GM18907 (cell line): Measurements from ENCODE around the gene HELZ.

Source experiments
- ATAC-seq: cut with Tn5 transposase; IDR thresholded peaks from one replicate; pipeline ENCODE4 v1.9.1; 2021; ENCODE audit warnings: mild to moderate bottlenecking, moderate library complexity; ENCODE audit not compliant: unreplicated experiment

Gene HELZ

DNA sequence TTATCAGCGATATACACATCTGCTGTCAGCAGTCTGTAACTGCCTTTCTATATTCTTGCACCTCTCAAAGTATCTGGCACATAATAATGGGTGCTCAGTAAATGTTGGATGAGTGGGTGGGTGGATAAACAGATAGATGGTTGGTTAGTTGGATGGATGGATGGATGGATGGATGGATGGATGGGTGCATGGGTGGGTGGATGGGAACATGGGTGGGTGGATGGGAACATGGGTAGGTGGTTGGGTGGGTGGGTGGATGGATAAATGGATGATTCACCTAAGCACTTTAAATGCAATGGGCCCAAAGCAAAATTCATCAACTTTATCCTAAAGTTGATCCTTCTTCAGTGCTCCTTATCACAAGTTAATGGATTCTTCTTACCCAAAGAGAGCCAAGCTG lies 48.6 kb downstream of the HELZ start:
- no peak for ATAC-seq

DNA sequence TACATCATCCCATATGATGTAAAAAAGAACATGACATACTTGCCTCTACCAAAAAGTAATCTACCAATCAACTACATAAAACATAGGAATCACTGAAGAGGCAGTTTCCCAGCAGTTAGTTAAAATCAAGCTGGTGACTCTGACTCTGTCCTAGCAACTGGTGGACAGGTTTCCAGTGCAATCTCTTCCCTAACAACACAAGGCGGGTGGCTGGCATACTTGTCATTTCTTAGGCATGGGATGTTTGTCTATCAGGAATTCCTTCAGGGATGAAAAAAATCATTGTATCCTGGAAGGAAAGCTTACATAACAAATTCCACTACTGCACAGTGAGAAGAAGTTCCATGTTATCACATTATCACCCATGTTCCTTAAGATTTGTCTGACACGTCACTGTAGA lies 50.9 kb downstream of the HELZ start:
- no peak for ATAC-seq

DNA sequence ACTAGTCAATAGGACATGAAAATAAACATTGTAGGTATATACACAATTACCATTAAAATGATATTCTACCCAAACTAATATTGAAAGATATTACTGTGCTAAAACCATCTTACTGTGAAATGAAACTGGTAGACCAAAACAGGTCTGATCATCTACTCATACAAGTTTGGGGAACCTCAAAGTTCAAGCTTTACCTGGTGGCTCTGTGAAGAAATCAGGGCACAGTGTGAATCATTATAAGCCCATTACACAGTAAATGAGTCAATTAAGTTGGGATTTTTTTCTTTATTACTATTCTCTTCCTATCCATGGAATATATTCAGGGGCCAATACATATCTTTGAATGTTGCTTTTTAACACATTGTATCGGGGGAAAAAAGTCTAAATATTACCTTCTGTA lies 57.1 kb downstream of the HELZ start:
- ATAC-seq = no peak

DNA sequence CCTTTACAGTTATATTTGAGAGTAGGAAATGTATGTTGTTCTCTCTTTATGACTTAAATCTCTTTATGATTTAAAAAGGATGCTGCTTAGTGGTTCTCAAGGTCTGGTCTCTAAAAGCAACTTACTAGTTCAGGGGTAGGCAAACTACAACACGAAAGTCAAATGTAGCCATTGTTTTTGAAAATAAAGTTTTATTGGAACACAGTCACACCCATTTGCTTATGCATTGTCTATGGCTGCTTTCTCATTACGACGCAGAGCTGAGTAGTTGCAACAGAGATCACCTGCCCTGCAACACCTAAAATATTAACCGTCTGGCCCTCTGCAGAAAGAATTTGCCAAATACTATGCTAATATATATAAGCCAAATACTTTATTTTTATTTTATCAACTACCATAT lies 58.2 kb downstream of the HELZ start:
- no peak for ATAC-seq

DNA sequence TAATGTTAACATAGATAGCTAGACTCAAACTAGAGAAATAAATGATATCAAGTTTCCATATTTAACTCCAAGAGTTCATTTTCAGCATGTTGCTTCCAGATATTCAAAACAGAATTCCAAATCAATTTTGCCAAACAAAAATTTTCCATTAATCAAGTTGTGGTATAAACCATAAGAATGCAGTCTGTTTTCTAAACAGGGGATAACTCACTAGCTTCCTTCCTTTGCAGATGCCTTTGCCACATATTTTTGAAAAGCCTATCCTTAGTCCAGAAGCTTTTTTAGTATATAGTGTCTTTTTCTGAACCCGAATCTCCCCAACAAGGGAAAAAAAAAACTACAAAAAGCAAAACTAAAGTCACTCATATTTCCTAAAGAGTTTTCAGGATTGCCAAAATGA lies 61.5 kb downstream of the HELZ start:
- no peak for ATAC-seq

DNA sequence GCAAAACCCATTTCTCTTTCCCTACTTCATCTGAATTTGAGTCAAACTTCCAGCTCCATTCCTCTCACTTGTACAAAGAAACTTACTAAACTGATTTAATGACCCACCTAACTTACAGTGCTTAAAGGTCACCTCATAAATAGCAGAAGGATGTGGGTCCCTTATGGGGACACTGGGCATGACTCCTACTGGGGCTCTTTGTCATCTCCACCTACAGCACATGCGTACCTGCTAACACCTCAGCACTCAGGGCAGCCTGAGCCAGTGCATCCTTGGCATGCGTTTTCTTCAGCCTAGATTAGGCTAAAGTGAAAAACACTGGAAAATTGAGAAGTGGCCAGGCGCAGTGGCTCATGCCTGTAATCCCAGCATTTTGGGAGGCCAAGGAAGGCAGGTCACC lies 63.2 kb downstream of the HELZ start:
- no peak for ATAC-seq

DNA sequence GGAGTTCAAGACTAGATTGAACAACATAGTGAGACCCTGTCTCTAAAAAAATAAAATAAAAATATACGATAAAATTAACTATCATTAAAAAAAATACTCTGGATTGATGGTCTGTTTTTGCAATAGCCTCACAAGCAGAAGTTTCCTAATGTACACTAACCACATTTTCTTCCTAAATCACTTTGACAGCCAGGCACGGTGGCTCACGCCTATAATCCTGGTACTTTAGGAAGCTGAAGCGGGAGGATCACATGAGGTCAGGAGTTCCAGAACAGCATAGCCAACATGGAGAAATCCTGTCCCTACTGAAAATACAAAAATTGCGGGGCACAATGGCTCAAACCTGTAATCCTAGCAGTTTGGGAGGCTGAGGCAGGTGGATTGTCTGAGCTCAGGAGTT lies 64.7 kb downstream of the HELZ start:
- ATAC-seq = no peak

DNA sequence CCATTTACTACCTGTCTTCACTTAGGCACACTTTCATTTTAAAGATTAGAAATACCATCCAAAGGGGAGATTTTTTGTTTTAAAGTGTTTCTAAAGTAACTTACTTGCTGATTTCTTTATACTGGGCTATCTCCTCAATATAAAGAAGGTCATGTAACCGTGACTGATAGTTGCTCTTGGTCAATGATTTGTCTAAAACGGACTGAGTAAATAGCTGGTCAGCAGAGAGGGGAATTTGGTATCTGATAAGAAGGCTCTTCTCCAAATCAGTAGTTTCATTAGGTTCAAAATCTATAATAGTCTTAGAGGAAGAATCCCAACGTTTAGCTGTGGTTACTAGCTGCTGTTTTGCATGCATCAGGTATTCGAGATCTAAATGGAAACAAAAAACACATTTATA lies 66.4 kb downstream of the HELZ start:
- no peak for ATAC-seq

DNA sequence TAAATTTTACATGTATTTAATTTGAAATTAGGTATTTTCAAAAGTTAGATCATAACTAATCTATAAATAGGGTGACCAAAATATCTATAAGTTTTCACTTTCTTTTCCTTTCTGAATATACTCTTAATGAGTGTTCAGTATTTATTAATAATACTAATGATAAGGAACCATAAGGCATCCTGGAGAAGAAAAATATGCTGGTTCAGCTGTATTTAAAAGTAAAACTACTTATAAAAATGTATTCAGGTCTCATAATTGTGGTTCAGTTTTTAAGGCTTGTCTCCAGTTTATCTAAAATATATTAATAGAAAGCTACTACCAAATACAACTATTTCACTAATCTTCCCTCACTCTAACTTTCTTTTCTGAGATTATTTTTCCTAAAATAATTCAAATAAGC lies 67.3 kb downstream of the HELZ start:
- no peak for ATAC-seq

DNA sequence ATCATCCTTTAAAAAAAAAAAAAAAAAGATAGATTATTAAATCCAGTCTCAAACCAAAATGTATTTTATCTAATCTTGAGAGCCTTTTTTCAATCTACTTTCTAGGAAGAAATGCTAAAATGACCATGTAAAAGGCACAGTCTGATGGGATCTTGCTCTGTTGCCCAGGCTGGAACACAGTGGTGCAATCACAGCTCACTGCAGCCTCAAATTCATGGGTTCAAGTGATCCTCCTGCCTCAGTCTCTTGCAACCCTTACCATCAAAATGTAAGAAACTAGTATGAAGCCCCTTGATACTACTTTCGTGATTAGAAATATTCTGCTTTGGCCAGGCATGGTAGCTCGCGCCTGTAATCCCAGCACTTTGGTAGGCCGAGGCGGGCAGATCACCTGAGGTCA lies 70.8 kb downstream of the HELZ start:
- no peak for ATAC-seq

DNA sequence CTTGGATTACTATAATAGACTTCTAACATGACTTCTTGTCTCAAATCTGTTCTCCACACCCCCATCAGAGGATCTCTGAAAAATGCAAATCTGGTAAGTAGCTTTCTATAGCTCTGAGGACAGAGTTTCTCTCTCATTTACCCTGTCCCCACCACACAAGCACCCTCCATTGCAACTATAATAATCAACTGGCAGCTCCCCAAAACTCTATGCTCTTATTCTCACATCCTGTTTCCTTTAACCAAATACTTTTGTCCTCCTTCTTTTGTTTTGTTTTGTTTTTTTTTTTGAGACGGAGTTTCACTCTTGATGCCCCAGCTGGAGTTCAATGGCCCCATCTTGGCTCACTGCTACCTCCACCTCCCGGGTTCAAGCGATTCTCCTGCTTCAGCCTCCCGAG lies 73.4 kb downstream of the HELZ start:
- peak; percentile 89 for ATAC-seq

DNA sequence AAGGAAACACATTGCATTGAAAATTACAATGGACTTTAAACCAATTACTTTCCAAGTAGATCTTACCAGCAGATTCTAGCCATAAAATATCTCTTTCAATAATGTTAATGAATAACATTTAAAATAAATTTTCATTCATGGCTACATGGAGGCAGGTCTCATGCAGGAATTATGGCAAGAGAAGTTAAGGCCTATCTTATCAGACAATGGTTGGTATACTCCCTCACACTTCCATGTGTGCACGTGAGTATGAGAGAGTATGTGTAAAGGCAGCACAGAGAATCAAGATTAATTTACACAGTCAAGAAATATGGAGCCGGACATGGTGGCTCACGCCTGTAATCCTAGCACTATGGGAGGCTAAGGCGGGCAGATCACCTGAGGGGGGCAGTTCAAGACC lies 76.5 kb downstream of the HELZ start:
- no peak for ATAC-seq

DNA sequence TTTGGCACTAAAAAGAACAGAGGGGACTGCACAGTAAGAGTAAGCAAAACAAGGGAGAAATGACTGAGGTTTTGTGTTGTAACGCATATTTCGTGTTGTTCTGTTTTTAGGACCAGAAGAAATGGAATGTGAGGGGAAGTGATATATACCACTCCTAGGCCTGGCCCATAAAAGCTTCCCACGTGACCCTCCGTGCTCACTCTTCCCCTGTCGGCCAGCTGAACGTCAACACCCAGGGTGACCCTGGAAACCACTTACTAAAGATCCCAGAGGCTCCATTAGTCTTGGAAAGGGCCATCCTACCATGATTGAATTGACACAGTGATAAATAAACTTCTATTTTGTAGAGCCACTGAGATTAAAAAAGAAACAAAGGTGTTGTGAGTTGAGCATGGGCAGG lies 79.8 kb downstream of the HELZ start:
- ATAC-seq = no peak

DNA sequence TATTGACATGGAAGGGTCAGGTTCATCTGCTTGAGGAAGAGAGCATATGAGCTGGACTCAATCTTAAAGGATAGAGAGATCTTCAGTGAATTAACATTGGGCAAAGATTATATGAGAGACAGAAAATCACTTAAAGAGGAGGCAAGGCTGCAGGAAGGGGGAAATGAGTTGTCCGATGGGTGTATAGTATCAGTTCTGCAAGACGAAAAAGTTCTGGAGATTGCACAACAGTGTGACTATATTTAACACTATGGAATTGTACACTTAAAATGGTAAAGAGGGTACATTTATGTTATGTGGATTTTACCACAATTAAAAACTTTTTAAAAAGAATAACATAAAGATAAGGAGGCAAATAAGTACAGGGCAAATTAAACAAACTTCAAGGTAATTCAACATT lies 80.7 kb downstream of the HELZ start:
- no peak for ATAC-seq

DNA sequence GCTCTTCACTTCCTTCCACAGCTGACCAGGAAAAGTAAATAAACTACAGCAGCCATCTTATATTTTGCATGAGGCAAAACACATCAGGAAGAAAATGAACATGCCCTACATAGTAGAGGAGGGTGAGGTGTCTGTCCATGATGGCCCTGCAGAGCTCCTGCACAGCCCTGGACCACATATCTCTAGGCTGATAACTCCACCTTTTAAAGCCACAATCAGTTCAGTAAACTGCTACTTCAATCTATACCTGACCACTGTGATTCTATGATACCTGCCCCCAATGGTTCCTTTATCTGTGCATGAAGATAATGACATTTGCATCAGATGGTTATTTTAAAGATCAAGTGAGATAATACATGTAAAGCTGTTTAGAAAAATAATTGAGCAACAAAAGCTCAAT lies 82.2 kb downstream of the HELZ start:
- ATAC-seq = no peak

DNA sequence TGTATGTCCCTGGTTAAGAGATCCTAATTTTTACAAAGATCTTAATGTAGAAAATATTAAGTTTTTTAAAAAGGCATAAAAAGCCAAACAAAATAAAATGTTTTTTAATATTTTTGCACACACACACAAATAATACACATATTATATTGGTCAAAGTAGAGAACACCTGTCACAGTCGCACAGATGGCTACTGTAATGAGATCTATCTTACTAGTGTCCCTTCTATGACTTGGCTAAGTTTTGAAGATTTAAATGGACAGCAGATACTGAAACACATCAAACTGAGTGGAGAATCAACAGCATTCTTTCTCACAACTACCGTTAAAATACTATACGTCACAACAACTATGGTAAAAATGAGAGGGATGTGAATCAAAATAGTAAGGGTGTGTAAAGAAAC lies 83.4 kb downstream of the HELZ start:
- ATAC-seq = no peak

DNA sequence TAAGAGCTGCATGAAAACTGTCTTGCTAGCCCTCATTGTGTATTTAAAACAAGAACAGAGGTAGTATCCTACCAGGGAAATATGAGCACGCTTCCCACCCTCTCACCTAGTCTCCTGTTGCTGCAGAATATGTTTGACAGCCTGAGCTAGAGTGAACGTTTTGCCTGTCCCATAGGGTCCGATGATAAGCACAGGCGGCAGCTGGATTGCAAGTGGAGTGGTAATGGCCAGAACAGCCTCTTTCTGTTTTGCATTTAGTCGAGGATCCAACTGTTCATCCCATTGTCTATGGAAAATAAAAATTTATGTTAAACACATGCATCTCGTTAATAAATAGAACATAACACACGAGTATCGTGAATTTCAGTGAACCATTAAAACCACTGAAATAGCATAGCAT lies 84.2 kb downstream of the HELZ start:
- no peak for ATAC-seq

DNA sequence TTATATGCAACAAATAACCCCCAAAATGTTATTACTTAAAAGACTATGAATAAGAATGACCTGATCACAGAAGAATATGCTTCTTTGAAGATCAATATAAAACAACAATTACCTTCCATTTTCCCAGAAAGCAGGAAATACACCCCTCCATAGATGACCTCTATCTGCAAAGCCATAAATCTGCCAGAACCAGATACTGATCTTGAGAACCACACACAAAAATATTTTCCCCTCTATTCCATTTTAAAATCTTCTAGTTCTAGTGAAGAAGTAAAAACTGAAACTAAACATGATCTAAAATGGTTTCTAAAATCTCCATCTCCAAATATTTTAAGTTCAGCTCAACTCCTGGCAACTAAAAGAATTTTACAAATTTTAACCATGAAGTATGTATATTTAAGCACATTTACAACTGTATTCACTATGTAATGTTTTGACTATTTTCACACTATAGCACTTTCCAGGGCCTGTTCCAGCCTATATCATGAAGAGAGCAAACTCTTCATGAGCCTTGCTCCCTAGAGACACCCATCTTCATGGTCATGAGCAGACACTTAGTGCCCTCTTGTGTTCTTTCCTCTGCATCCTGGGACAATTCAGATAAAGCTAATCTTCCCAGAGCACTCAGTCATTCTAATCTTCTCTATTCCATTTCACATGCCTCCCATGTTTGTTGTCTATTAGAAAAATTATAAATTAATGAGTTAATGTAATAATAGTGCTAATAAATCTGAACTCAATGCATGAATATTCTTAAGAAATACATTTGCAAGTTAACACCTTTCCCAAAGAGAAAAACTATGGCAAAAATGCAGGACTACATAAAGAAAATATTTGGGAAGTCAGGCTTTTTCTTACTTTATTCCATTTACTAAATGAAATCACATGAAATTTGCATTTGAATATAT lies 87.0 kb downstream of the HELZ start:
- ATAC-seq = peak; percentile 58

DNA sequence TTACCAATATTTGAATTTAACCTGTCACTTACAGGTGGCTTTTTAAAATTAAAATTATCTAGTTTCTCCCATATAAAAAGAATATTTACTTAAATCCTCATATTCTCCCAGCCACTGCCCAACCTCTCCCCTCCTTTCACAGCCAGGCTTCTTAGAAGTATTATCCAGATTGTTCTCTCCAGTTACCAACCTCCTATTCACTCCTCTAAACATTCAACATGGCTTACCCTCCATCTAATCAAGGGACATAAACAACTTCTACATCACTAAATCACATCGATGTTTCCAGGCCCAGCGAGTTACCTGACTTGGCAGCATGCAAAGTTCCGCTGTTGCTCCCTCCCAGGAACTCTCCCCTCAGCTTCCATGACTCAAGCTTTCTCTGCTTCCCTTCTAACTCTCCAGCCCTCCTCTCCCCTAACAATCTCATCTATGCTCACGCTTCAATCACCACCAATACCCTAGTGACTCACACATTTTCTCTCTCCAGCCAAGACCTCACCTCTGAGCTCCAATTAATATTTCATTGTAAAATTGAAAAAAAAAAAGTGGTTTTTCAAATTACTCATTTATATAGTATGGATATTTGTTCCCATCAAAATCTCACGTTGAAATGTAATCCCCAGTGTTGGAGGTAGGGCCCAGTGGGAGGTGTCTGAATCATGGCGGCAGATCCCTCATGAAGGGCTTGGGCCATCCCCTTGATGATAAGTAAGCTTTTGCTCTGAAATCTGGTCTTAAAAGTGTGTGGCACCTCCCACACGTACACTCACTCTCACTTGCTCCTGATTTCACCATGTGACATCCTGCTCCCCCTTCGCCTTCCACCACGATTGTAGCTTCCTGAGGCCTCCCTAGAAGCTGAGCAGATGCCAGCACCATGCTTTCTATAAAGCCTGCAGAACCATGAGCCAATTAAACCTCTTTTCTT lies 88.5 kb downstream of the HELZ start:
- ATAC-seq = no peak

DNA sequence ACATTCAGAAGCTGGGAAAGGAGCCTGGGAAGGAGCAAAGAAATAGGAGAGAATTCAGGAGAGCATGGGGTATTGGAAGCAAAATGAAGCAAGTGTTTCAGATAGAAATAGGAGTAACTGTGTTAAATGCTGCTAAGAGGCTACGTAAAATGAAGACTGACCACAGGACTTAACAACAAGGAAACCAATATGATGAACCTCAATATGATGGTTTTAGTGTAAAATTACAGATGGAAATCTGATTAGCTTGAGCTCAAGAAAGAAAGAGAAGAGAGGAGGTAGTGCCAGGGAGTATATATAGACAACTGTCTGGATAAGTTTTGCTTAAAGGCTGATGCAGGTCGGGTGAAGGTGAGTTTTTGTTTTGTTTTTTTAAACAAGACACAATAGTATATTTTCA lies 92.2 kb downstream of the HELZ start:
- no peak for ATAC-seq

DNA sequence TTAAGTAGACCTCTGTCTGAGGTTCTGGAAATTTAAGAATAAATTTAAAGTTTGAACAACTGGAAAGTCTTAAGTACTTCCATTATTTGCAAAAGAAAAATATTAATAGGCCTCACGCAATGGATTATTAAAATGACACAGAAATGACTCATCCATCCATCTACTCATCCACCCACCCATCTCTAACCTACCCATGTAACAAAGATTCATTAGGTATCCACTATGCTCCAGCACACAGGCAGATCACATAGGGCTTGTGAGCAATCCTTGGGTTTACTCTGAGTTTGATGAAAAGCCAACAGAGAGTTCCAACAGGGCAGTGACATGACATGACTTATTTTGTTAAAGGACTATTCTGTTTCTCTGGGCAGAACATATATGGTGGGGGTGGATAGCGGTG lies 93.3 kb downstream of the HELZ start:
- ATAC-seq = no peak

DNA sequence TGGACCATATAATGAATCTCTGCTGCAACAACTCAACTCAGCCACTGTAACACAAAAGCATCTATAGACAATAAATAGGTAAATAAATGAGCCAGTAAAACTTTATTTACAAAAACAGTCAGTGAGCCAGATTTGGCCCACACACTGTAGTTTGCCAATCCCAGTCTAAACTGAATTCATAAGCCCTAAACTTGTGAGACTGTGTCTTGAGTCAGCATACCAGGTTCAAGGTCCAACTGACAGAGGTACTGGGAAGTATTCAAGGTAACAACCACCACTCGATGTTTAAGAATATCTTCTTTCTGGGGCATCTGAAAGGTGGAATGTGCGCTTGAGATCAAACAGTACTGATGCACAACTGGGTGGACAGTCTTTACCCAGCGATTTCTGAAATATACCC lies 94.2 kb downstream of the HELZ start:
- ATAC-seq = no peak
